ENCODE measurements around the gene HEATR5A. TPM values are rescaled to one million over a fixed set of nuclear protein-coding genes. Genes with fewer than 3 reads are reported as not detected.

Gene HEATR5A
- total RNA-seq, 4 donors from 2014 or later: 15.3 to 58.4 (median 38.5) TPM

GRCh38 chr14:31326111-31326510, 94.2 kb downstream of the HEATR5A start:
- Histone ChIP-seq H3K4me3 (no peak overlapping the region), H3K27ac (no peak overlapping the region), H3K27me3 (no peaks in the 10 kb centered on the region), H3K9me3 (peaks cover 9 to 10% of the 10 kb centered on the region in 2 donors), H3K36me3 (peaks cover 0 to 17% (median 8%) of the 10 kb centered on the region in 4 donors), H3K4me1 (no peaks in the 10 kb centered on the region)
- no peak for TF ChIP-seq POLR2A (IDR thresholded peaks at IDR 0.05)
- TF ChIP-seq EP300 (IDR thresholded peaks at IDR 0.05; ENCODE audit: low read depth): no peak
- no peak for TF ChIP-seq POLR2AphosphoS5 (IDR thresholded peaks at IDR 0.05)
- TF ChIP-seq, protein P1, sequence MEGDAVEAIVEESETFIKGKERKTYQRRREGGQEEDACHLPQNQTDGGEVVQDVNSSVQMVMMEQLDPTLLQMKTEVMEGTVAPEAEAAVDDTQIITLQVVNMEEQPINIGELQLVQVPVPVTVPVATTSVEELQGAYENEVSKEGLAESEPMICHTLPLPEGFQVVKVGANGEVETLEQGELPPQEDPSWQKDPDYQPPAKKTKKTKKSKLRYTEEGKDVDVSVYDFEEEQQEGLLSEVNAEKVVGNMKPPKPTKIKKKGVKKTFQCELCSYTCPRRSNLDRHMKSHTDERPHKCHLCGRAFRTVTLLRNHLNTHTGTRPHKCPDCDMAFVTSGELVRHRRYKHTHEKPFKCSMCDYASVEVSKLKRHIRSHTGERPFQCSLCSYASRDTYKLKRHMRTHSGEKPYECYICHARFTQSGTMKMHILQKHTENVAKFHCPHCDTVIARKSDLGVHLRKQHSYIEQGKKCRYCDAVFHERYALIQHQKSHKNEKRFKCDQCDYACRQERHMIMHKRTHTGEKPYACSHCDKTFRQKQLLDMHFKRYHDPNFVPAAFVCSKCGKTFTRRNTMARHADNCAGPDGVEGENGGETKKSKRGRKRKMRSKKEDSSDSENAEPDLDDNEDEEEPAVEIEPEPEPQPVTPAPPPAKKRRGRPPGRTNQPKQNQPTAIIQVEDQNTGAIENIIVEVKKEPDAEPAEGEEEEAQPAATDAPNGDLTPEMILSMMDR (IDR thresholded peaks at IDR 0.05): no peak
- in situ Hi-C loops (cut with MboI; ENCODE audit: low pct_ligation_motif_present in 1 of 4, low pct_unique_long_range_greater_than_20kb in 1 of 4, low sequenced_read_pairs in 3 of 4) (no loop called here), intact Hi-C loops (cut with DNase I; ENCODE audit: low total_unique reads) (no loop called here)
- no peak for DNase-seq

DNA sequence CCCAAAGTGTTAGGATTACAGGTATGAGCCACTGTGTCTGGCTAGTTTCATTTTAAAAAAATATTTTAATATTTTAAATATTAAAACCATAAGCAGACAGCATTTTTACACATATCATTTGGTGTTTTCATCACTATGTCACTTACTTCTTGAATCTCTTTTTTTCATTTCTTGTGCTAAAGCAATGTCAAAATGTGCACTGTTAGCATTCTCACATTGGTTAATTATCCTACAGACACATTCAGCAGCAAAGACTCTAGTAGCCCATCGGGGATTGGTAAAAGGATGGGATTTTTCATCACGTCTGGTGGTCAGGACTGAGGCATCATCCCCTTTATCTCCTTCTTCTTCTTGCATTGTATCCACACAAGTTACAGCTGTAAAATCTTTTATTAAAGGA, 96.9 kb downstream of the HEATR5A start:
- Histone ChIP-seq H3K4me1 (no peaks in the 10 kb centered on the region), H3K27ac (no peak overlapping the region), H3K27me3 (no peaks in the 10 kb centered on the region), H3K9me3 (no peaks in the 10 kb centered on the region), H3K36me3 (peaks cover 0 to 19% (median 6%) of the 10 kb centered on the region in 4 donors), H3K4me3 (no peak overlapping the region)
- DNase-seq: no peak
- in situ Hi-C loops (cut with MboI; ENCODE audit: low pct_ligation_motif_present in 1 of 4, low pct_unique_long_range_greater_than_20kb in 1 of 4, low sequenced_read_pairs in 3 of 4): no loop called here
- TF ChIP-seq, protein P1 (IDR thresholded peaks at IDR 0.05): no peak
- no peak for TF ChIP-seq POLR2AphosphoS5 (IDR thresholded peaks at IDR 0.05)
- TF ChIP-seq EP300 (IDR thresholded peaks at IDR 0.05; ENCODE audit: low read depth): no peak
- no peak for TF ChIP-seq POLR2A (IDR thresholded peaks at IDR 0.05)
- intact Hi-C loops (cut with DNase I; ENCODE audit: low total_unique reads): no loop called here
- WGBS, 2 donors (ENCODE audit: low coverage in 1 of 2): 91 to 100% methylated on average over 2 of the region's 2 CpGs

DNA sequence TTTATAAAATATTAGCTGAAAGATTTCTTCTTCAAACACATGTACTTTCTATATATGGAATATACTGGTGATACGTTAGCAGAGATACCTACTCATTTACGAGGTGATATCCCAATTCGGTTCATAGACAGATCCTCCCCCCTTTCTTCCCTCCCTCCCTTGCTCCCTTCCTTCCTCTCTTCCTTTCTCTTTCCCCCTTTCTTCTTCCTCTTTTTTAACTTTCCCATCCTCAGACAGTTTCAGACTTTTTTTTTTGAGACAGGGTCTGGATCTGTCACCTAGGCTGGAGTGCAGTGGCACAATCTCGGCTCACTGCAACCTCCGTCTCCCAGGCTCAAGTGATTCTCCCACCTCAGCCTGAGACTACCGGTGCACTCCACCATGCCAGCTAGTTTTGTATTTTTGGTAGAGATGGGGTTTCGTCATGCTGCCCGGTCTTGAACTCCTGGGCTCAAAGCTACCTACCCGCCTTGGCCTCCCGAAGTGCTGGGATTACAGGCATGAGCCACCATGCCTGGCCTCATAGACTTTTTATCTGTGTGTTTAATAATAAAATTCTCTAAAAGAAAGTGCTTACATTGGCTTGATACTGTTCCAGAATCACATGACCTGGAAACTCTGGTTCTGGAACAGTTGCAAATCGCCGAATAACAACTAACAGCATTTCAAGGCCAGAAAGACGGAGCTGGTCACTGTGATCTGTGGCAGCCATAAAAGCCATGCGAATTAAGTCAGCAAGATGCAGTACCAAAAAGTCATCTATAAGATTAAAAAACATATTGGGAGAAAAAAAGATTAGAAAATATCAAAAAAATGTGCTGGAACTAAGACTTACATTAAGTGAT, 99.2 kb downstream of the HEATR5A start:
- DNase-seq: no peak
- H3K4me1 ChIP-seq: no peaks in the 10 kb centered on the region
- H3K27me3 ChIP-seq: no peaks in the 10 kb centered on the region
- no peak overlapping the region for H3K27ac ChIP-seq
- TF ChIP-seq POLR2AphosphoS5 (IDR thresholded peaks at IDR 0.05): no peak
- TF ChIP-seq EP300 (IDR thresholded peaks at IDR 0.05; ENCODE audit: low read depth): no peak
- no peak for TF ChIP-seq POLR2A (IDR thresholded peaks at IDR 0.05)
- TF ChIP-seq, protein P1 (IDR thresholded peaks at IDR 0.05): no peak
- no peak overlapping the region for H3K4me3 ChIP-seq
- H3K36me3 ChIP-seq: peaks cover 0 to 27% (median 10%) of the 10 kb centered on the region in 4 donors
- intact Hi-C loops (cut with DNase I; ENCODE audit: low total_unique reads) (no loop called here), in situ Hi-C loops (cut with MboI; ENCODE audit: low pct_ligation_motif_present in 1 of 4, low pct_unique_long_range_greater_than_20kb in 1 of 4, low sequenced_read_pairs in 3 of 4) (no loop called here)
- no peaks in the 10 kb centered on the region for H3K9me3 ChIP-seq
- WGBS, 2 donors (ENCODE audit: low coverage in 1 of 2): 78 to 88% methylated on average over 9 to 14 of the region's 14 CpGs

DNA sequence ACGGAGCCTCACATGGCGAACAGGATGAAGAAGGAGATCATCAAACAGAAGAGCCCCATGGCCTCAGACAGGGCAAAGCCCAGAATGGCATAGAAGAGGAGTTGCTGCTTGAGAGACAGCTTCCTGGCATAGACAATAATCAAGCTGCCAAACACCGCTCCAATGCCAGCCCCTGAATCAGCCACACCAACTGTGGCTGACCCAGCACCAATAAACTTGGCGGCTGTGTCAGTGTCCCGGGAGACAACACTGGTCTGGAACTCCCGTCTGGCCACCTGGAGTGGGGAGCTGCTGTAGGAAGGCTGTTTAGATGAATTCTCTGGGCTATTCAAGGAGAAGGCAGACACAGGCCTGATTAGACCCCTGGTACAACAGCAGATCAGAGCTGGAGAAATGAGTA, 100.1 kb downstream of the HEATR5A start:
- in situ Hi-C loops (cut with MboI; ENCODE audit: low pct_ligation_motif_present in 1 of 4, low pct_unique_long_range_greater_than_20kb in 1 of 4, low sequenced_read_pairs in 3 of 4): no loop called here
- 89 to 97% methylated on average over 2 to 6 of the region's 6 CpGs for WGBS, 2 donors (ENCODE audit: low coverage in 1 of 2)

More for the DNA sequence above, 100.1 kb downstream of the HEATR5A start:
- H3K4me1 ChIP-seq: no peaks in the 10 kb centered on the region
- TF ChIP-seq, protein P1 (IDR thresholded peaks at IDR 0.05): no peak
- TF ChIP-seq EP300 (IDR thresholded peaks at IDR 0.05; ENCODE audit: low read depth) (no peak), POLR2AphosphoS5 (IDR thresholded peaks at IDR 0.05) (no peak), POLR2A (IDR thresholded peaks at IDR 0.05) (no peak)
- no peaks in the 10 kb centered on the region for H3K27me3 ChIP-seq
- no peak overlapping the region for H3K4me3 ChIP-seq
- no peak overlapping the region for H3K27ac ChIP-seq
- H3K9me3 ChIP-seq: no peaks in the 10 kb centered on the region
- no peak for DNase-seq
- intact Hi-C loops (cut with DNase I; ENCODE audit: low total_unique reads): no loop called here
- H3K36me3 ChIP-seq: peaks cover 0 to 30% (median 14%) of the 10 kb centered on the region in 4 donors

Measured in transverse colon (tissue), 4 donors.